GM18519 (cell line): ENCODE measurements around the gene ENOX1.

Experiments used
- ATAC-seq: cut with Tn5 transposase; IDR thresholded peaks from one replicate; pipeline ENCODE4 v1.9.1; 2021; ENCODE audit warnings: mild to moderate bottlenecking, moderate library complexity; ENCODE audit not compliant: unreplicated experiment, low FRiP score

The ENOX1 gene

DNA sequence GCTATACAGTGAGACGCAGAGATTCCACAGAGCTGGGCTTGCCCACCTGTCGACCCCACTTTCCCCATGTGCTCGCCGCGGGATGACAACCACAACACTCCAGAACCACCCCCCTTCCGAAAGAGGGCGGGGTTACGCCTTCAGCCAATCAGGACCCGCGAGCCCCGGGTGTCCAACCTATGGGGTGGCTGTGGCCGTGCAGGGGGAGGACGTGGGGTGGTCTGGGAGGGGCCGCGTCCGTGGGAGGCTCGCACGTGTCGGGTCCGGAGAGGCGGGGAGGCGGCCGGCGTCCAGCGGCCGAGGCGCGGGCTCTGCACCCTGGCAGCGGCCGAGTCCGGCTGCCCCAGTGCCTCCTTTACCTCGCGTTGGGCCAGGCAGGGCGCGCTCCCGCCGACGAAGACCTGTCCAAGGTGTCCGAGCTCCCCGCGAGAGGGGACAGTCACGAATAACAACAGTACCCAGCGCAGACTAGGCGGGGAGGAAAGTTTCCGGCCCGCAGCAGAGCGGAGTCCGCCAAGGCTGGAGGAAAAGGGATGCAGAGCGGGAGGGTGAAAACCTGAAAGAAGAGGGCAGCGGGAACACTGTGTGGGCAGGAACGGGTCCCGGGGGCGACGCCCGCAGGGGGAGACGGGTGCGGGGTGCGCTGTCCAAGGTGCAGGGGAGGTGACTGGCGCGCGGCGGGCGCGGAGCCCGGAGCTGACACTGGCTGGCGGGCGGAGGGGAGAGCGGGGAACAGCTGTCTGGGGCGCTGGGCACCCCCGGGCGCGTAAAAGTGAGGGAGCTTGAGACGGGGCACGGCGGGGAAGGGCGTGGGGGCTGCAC lies 911 bp downstream of the ENOX1 start:
- ATAC-seq = no peak

GRCh38 chr13:43785261-43785649 lies 1.5 kb downstream of the ENOX1 start:
- ATAC-seq = no peak

DNA sequence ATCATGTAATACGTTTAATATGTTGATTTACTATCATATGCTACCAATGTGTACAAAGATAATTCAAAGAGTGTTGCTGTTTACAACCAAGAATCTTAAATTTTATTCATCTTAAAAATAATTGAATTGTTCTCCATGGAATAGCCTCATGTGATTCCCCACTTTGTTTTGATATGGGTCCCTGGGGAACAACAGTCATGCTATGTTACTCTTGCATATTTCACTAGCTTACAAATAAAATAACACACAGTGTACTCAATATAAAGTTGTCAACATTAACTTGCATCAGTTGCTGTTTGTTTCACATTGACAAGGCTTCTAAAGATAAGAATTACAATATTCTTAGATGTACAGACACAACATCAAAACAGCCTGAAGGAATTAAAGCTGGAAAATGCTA lies 2.3 kb downstream of the ENOX1 start:
- ATAC-seq = no peak

DNA sequence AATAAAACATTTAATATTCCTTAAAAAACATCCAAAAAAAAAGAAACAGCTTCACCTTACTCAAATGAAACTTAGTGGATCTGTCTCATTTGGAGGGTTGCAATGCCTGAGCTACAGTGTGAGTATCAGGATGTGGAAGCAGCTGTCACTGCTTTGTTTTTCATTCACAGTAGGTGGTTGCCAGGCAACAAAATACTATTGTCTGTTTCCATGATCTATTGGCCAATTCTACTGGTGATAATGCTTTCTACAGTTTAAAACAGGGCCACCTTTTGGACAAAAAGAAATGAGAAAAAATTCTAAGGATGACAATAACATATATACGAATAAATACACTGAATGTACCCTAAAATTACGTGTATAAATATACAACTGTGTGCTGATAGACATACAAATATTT lies 3.0 kb downstream of the ENOX1 start:
- ATAC-seq = no peak

GRCh38 chr13:43782686-43783085 lies 4.1 kb downstream of the ENOX1 start:
- no peak for ATAC-seq

- ATAC-seq = no peak
Observed at GRCh38 chr13:43780666-43781065, 6.1 kb downstream of the ENOX1 start.

DNA sequence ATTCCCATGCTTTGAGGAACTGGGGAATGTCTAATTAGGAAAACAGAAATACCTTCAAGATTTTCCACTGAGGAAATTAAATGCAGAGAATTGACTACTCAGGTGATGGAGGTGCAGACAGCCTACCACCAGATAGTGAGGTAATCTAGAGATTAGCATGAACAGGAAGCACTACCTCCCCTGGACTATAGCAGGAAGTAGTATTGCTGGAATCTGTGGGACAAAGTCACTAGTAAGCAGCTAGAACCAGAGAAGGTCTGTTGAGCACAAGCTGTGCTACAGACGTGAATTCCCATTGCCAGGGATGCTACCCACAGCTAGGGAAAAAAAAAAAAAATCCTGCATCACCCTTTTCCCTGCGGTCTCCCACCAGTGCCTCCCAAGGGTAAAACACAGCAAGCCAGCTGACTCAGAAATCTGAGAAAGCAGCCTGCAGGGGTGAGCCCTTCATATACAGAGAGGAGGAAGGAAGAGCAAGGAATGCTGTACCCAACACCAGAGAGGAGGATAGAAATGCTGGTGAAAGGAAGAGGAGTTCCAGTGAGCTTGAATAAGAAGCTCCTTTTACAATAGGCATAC lies 10.2 kb downstream of the ENOX1 start:
- ATAC-seq = no peak

- no peak for ATAC-seq
Observed at GRCh38 chr13:43776006-43776405, 10.8 kb downstream of the ENOX1 start.

DNA sequence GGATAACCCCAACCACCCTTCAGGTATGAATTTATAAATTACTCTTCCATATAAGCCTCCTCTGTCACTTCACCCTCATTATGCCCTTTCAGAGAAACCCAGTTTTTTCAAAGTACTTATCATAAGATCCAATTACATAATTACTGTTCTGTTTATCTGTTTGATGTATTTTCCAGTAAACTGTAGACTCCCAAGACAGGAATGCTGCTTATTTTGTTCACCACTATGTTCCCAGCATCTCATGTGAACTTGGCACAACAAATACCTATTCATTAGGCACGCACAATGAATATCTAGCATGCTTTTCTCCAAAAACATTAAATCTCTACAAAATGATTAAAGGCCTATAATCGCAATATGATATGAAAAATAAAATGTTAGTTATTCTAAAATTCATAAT lies 13.2 kb downstream of the ENOX1 start:
- no peak for ATAC-seq

DNA sequence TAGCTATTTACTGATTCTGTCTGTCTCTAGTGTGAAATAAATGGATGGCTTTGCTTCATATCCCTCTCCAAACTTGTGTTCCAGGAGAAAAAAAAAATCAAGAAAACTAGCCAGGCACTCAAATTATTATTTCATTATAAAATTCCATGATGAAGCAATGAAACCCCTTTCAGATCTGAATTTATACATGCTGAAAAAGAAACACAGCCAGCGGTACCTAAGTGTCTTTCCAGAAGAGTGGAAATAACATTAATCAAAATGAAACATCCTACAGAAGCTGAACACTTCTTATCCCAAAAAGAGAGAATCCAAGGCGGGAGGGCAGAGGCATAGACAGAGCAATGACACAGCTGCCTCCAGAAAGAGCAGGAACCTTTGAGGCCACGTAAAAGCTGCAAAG lies 15.9 kb downstream of the ENOX1 start:
- no peak for ATAC-seq

DNA sequence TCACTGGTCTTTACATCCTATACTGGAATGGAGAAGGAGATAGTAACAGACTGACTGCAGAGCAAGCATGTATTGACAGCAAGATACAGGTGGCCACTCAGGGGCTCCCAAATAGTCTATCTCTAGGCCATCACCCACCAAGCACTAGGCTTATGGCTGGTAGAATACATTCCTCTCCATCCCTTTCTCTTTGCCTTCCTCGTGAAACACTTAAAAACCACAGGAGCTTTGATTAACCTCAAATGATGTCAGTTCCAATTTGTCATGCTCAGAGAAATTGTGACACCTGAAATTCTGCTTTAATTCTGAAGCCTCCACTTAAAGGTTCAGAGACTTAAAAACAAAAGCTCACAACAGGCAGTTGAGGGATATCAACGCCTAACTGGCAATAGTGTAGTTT lies 17.2 kb downstream of the ENOX1 start:
- ATAC-seq = no peak

DNA sequence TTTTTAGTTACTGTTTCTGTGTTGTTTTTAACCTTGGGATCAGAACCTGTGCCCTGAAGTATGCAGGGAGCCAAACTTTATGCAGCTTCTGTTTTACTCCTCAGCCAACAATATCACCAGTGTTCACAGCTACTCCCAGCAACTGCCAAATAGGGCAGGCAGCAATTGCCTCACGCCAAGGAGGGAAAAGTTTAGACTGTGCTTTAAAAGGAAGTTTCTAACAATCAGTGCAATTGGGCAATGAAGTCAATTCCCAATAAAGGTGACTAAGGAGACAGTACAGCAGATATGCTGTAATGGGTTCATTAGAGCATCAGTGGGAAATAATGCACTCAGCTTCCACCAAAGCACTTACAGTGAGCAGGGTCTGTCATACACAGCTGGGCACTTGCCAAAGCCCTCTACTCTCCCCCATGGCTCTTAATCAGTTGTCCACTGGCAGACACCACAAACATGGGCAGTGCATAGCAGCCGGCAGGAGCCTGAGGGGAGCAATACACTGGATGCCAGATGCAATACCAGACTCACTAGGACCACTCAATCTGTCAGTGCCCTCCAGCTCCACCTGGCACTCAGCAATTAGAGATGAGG lies 19.3 kb downstream of the ENOX1 start:
- ATAC-seq = no peak

DNA sequence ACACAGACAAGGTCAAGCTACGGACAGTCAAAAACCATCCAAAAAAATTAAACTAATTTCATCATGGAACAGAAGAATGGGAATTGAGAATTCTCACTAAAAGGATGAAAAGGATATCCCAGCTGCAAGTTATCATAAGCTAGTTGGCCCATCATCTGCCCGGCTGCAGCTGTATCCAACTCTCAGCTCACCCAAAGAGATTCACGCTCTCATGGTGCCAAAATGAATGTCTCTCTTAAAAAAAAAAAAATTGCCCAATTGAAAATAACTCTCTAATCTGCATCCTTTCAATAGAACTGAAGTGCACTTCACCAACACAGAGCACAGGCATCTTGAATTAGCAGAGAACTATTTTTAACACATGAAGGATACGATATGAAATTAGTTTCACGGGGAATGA lies 20.0 kb downstream of the ENOX1 start:
- ATAC-seq = no peak

- ATAC-seq = no peak
Observed at GRCh38 chr13:43764349-43764748, 22.4 kb downstream of the ENOX1 start.

- no peak for ATAC-seq
Observed at GRCh38 chr13:43763143-43763759, 23.5 kb downstream of the ENOX1 start.

- no peak for ATAC-seq
Observed at GRCh38 chr13:43761616-43762315, 25.0 kb downstream of the ENOX1 start.

GRCh38 chr13:43760257-43760656 lies 26.5 kb downstream of the ENOX1 start:
- no peak for ATAC-seq

DNA sequence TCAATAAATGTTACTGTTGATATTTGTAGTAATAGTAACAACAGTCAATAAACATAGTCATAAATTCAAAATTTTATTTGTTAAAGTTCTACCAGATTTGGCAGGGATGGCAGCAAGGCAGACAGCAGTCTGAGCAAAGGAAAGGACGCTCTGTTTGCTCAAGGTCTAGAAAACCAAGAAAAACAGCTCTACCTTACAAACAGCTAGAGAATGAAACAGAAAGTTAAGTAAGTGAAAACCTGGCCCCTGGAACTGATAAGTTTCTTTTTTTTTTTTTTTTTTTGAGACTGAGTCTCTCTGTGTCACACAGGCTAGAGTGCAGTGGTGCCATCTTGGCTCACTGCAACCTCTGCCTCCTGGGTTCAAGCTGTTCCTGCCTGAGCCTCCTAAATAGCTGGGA lies 27.9 kb downstream of the ENOX1 start:
- ATAC-seq = no peak

DNA sequence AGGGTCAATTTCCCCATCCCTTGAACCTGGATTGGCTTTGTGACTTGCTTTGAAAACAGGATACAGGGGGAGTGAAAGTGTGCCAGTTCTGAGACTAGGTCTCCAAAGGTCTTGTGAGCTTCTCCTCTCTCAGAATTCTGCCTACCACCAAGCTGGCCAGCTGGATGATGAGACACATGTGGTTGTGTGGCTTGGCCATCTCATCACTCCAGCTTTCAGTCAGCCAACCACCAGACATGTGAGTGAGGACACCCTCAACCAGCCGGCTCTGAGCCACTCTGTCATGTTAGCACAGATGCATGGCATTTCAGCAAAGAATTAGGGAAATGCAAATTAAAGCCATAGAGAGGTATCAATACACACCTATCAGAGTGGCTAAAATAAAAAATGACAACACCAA lies 29.5 kb downstream of the ENOX1 start:
- ATAC-seq = no peak

DNA sequence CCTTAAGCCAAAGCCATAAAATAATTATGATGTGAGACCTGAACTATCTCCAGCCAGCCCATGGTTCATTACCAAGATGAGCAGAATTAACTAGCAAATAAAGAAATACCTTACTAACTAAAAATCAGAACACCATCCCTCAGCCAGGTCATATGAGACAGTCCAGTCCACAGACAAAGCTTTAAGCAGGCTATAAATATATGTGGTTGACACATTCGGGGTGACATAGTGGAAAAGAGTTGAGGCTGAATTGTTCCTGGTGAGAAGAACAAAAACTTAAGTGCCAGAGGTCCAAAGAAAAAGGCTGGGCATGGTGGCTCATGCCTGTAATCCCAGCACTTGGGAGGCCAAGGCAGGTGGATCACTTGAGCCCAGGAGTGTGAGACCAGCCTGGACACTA lies 30.9 kb downstream of the ENOX1 start:
- no peak for ATAC-seq

GRCh38 chr13:43751624-43752023 lies 35.1 kb downstream of the ENOX1 start:
- no peak for ATAC-seq
